Progenitor cell of endocrine pancreas (in vitro differentiated cells): ENCODE results near the gene HS3ST5. TPM values are rescaled to one million over a fixed set of nuclear protein-coding genes. Genes with fewer than 3 reads are reported as not detected.
A peak's percentile ranks its signal among the peaks of the same experiment; 100 is the strongest.

Source experiments
- DNase-seq: peaks from one replicate; pipeline ENCODE4 v3.0.0; 2021; ENCODE audit warnings: low spot score; ENCODE audit not compliant: unreplicated experiment
- H3K27ac Mint-ChIP-seq: 2 replicates; pipeline ENCODE4 v1.8.0; 2021; ENCODE audit warnings: mild to moderate bottlenecking, moderate library complexity, mixed read lengths
- H3K27me3 Mint-ChIP-seq: 2 replicates; pipeline ENCODE4 v1.8.0; 2021; ENCODE audit warnings: mixed read lengths
- H3K36me3 Mint-ChIP-seq: 2 replicates; pipeline ENCODE4 v1.8.0; 2022; ENCODE audit warnings: mixed read lengths; ENCODE audit not compliant: insufficient read depth
- H3K4me1 Mint-ChIP-seq: 2 replicates; pipeline ENCODE4 v1.8.0; 2021; ENCODE audit warnings: low read depth, mixed read lengths
- H3K4me3 Mint-ChIP-seq: 2 replicates; pipeline ENCODE4 v1.8.0; 2021; ENCODE audit warnings: low read depth, mild to moderate bottlenecking, moderate library complexity, mixed read lengths
- H3K9me3 Mint-ChIP-seq: 2 replicates; pipeline ENCODE4 v1.8.0; 2021; ENCODE audit warnings: low read depth, mixed read lengths
- total RNA-seq: library from RNA; stranded (reverse); gene quantifications from 2 replicates; pipeline ENCODE4 v1.2.1, GENCODE V29; 2021
- TF ChIP-seq, protein P1 (sequence below): fragments of 200-600 bp; sonication (generic); IDR thresholded peaks from one replicate; pipeline ENCODE4 v1.5.0; 2021; ENCODE audit warnings: antibody characterized with exemption, mild to moderate bottlenecking; ENCODE audit not compliant: unreplicated experiment

HS3ST5 gene
- total RNA-seq, 1 donor from 2014 or later = 0.31 TPM

DNA sequence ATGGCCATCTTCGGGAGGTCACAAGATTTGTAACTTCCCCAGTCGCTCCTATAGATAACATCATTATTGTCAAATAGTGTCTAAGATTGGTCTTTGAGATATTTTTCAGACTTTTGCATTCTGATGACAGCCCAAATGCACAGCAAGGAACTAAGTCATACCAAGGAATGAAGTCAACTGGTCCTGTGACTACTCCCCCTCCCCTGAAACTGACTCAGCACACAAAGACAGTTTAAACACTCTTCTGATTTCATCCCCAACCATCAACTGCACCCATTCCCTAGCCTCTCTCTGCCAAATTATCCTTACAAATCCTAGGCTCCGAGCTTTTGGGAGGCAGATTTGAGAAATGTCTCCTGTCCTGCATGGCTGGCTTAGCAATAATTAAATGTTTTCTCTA is 139.4 kb downstream of the HS3ST5 start:
- no peak for DNase-seq
- TF ChIP-seq, protein P1, sequence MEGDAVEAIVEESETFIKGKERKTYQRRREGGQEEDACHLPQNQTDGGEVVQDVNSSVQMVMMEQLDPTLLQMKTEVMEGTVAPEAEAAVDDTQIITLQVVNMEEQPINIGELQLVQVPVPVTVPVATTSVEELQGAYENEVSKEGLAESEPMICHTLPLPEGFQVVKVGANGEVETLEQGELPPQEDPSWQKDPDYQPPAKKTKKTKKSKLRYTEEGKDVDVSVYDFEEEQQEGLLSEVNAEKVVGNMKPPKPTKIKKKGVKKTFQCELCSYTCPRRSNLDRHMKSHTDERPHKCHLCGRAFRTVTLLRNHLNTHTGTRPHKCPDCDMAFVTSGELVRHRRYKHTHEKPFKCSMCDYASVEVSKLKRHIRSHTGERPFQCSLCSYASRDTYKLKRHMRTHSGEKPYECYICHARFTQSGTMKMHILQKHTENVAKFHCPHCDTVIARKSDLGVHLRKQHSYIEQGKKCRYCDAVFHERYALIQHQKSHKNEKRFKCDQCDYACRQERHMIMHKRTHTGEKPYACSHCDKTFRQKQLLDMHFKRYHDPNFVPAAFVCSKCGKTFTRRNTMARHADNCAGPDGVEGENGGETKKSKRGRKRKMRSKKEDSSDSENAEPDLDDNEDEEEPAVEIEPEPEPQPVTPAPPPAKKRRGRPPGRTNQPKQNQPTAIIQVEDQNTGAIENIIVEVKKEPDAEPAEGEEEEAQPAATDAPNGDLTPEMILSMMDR = no peak
- H3K36me3 Mint-ChIP-seq = no peaks in the 10 kb centered on the region
- H3K9me3 Mint-ChIP-seq = peaks cover 8% of the 10 kb centered on the region
- no peak overlapping the region for H3K4me3 Mint-ChIP-seq
- H3K4me1 Mint-ChIP-seq = peaks cover 5% of the 10 kb centered on the region
- H3K27ac Mint-ChIP-seq = no peak overlapping the region
- H3K27me3 Mint-ChIP-seq = no peaks in the 10 kb centered on the region

DNA sequence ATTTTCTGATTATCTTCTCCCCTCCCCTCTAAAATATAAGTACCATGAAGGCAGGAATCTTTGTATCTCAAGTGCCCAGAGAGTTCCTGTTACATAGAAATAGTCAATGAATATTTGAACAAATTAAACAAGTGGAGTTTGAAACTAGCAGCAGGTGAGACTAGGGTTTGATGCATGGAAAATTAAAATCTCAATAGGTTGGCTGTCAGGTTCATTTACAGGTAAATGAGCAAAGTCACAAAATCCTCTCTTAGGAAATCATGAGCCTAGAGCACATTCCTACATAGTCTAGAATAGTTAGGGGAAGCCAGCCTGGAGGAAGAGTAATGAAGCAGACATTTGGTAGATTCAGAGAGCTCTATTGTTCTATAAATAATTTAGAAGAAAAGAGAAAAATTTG is 140.4 kb downstream of the HS3ST5 start:
- TF ChIP-seq, protein P1 = no peak
- H3K4me3 Mint-ChIP-seq = no peak overlapping the region
- no peak overlapping the region for H3K27ac Mint-ChIP-seq
- peaks cover 5% of the 10 kb centered on the region for H3K4me1 Mint-ChIP-seq
- DNase-seq = no peak
- peaks cover 8% of the 10 kb centered on the region for H3K9me3 Mint-ChIP-seq
- H3K36me3 Mint-ChIP-seq = no peaks in the 10 kb centered on the region
- H3K27me3 Mint-ChIP-seq = no peaks in the 10 kb centered on the region

DNA sequence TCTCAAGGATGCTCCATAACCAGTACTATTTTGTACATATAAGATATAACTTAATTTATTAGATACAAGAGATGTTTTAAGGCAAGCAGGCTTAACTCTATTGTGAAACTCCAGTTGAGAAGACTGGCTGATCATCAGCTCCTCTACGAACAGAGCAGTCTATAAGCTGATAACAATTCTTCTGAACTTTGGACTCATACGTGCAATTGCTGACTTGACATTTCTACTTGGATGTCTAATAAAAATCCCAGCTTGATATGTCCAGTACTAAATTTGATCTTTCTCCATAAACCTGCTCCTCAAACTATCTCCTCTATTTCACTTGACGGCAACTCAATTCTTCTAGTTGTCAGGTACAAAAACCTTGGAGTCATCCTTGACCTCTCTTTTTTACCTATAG is 141.9 kb downstream of the HS3ST5 start:
- no peak for DNase-seq
- TF ChIP-seq, protein P1 = no peak
- peaks cover 10% of the 10 kb centered on the region for H3K4me1 Mint-ChIP-seq
- H3K9me3 Mint-ChIP-seq = peaks cover 8% of the 10 kb centered on the region
- no peaks in the 10 kb centered on the region for H3K27me3 Mint-ChIP-seq
- no peak overlapping the region for H3K27ac Mint-ChIP-seq
- H3K36me3 Mint-ChIP-seq = no peaks in the 10 kb centered on the region
- H3K4me3 Mint-ChIP-seq = no peak overlapping the region

DNA sequence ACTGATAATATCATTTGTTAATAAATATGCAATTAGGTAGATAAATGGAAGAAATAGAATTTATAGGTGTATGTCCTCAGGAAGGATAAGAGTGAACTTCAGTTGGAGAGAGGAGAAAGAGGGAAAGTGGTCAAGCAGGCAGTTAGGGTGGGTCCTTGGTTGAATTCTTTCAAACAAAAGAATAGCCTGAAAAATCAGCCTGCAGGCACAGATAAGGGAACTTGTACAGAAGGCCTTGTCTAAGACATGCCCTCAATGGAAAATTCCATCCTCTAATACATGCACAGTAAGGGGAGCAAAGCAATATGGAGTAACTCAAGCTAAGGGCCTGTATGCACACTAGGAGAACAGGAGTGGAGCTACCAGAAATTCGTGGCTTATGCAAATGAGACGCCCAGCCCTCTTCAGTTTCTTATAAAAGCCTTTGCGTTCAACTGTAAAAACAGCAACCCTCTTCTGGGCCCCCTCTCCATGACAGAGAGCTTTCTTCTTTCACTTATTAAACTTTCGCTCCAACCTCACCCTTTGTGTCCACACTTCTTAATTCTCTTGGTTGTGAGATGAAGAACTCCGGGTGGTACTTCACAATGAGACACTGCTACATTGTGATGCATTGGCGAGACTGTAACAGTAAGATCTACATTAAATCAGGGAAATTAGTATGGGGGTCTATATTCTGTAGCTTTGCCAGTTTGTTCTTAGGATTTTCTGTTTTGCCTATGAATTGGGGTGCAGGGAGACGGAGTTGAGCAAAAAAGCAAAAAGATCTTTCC is 147.0 kb downstream of the HS3ST5 start:
- H3K9me3 Mint-ChIP-seq = no peaks in the 10 kb centered on the region
- H3K27me3 Mint-ChIP-seq = no peaks in the 10 kb centered on the region
- no peak overlapping the region for H3K4me3 Mint-ChIP-seq
- H3K4me1 Mint-ChIP-seq = peaks cover 16% of the 10 kb centered on the region
- peak overlapping the region; percentile 47 for H3K27ac Mint-ChIP-seq
- no peaks in the 10 kb centered on the region for H3K36me3 Mint-ChIP-seq
- no peak for DNase-seq
- TF ChIP-seq, protein P1 = no peak

DNA sequence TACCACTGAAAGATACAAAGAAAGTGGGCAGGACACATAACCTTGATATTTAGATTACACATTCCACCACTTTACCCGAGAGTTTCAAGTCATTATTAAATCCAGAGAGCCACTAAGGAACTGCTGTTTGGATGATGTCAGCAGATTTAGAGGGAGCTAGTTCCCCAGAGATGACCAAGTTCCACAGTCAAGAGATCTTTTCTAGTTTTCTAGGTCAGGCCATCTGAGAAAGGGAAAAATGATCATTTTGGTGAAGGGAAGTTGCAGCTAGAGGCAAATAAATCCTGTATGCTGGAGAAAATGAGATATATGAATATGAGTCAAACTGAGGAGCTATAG is 147.8 kb downstream of the HS3ST5 start:
- Mint-ChIP-seq H3K4me1 (peaks cover 16% of the 10 kb centered on the region), H3K4me3 (no peak overlapping the region), H3K27me3 (no peaks in the 10 kb centered on the region), H3K36me3 (no peaks in the 10 kb centered on the region), H3K27ac (peak overlapping the region; percentile 47), H3K9me3 (no peaks in the 10 kb centered on the region)
- no peak for DNase-seq
- TF ChIP-seq, protein P1 = no peak
